ENCODE measurements around the gene TBXAS1. TPM values are rescaled to one million over a fixed set of nuclear protein-coding genes. Genes with fewer than 3 reads are reported as not detected.

Gene TBXAS1
- total RNA-seq, 3 donors from 2014 or later (not counting 1 experiment from before 2014, with no cell fraction given) = 72.7 to 110 (median 88.7) TPM

DNA sequence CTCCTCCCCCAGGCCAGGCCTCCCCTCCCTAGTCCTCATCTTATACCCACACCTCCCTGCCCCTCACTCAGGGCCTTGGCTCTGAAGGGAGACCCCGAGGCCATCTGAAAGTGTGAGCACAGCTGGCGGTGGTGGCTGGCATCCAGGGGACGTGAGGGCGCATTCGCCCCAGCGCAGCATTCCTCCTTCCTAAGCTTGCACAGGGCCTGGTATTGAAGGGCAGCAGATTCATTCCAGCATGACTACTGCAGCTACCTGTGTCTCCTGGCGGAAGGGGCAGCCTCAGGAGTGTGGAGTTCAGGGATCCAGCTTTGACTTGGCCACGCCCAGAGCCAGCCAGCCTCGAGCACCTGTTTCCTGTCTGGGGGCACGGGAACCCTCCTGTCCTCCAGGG, 161.1 kb downstream of the TBXAS1 start:
- H3K36me3 Mint-ChIP-seq = no peaks in the 10 kb centered on the region
- Histone ChIP-seq H3K4me3 (ENCODE audit: low read length) (no peak overlapping the region), H3K36me3 (ENCODE audit: control insufficient read depth, insufficient read depth, low read length) (no peaks in the 10 kb centered on the region), H3K27me3 (ENCODE audit: control insufficient read depth, insufficient read depth, low read length) (no peaks in the 10 kb centered on the region), H3K27ac (ENCODE audit: low read length) (no peak overlapping the region), H3K4me1 (ENCODE audit: control insufficient read depth, insufficient read depth, low read length) (no peaks in the 10 kb centered on the region), H3K9me3 (ENCODE audit: control insufficient read depth, insufficient read depth, low read length) (no peaks in the 10 kb centered on the region)
- no peak for DNase-seq
- no peak for ATAC-seq
- TF ChIP-seq, protein P1, sequence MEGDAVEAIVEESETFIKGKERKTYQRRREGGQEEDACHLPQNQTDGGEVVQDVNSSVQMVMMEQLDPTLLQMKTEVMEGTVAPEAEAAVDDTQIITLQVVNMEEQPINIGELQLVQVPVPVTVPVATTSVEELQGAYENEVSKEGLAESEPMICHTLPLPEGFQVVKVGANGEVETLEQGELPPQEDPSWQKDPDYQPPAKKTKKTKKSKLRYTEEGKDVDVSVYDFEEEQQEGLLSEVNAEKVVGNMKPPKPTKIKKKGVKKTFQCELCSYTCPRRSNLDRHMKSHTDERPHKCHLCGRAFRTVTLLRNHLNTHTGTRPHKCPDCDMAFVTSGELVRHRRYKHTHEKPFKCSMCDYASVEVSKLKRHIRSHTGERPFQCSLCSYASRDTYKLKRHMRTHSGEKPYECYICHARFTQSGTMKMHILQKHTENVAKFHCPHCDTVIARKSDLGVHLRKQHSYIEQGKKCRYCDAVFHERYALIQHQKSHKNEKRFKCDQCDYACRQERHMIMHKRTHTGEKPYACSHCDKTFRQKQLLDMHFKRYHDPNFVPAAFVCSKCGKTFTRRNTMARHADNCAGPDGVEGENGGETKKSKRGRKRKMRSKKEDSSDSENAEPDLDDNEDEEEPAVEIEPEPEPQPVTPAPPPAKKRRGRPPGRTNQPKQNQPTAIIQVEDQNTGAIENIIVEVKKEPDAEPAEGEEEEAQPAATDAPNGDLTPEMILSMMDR (IDR thresholded peaks at IDR 0.05) = no peak
- intact Hi-C loops (cut with micrococcal nuclease) = no loop called here
- H3K27ac Mint-ChIP-seq = peak overlapping the region in 1 of 2 donors; percentile 67
- no peaks in the 10 kb centered on the region for H3K9me3 Mint-ChIP-seq
- H3K27me3 Mint-ChIP-seq (ENCODE audit: low read depth in 2 of 2) = no peaks in the 10 kb centered on the region
- peaks cover 0 to 14% of the 10 kb centered on the region in 2 donors for H3K4me1 Mint-ChIP-seq
- 82% methylated on average over 10 of the region's 10 CpGs for WGBS (ENCODE audit: insufficient coverage)
- H3K4me3 Mint-ChIP-seq = no peak overlapping the region

DNA sequence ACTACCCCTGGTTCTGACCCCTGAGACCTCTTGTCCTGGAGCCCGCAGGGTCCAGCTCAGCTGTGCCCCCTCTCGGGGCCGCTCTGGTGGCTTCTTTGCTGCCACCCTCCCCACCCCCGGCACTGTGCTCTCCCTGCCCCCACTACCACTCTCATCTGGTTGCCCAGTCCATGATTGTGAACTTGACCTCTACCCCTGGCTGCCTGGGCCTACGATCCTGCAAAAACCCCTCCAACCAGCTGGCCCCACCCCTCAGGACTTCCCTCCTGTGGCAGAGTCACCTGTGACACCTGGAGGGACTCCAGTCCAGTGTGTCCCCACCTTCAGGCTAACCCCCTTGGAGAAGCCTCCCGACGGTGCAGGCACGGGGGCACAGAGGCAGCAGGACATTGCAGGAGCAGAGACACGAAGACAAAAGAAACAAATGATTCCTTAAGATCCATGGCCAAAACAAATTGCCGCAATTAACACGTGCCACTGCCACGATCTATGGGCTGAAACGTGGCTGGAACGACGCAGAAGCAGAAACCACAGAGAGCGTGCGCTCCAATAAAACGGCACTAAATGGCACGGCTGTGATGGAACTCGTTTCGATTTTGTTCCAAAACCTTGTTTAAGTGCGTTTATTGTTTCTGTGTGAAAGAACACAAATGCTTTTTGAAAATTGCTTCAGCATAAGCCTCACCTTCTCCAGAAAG, 161.7 kb downstream of the TBXAS1 start:
- DNase-seq = no peak
- Histone ChIP-seq H3K36me3 (ENCODE audit: control insufficient read depth, insufficient read depth, low read length) (no peaks in the 10 kb centered on the region), H3K27me3 (ENCODE audit: control insufficient read depth, insufficient read depth, low read length) (no peaks in the 10 kb centered on the region), H3K27ac (ENCODE audit: low read length) (no peak overlapping the region), H3K4me3 (ENCODE audit: low read length) (no peak overlapping the region), H3K9me3 (ENCODE audit: control insufficient read depth, insufficient read depth, low read length) (no peaks in the 10 kb centered on the region), H3K4me1 (ENCODE audit: control insufficient read depth, insufficient read depth, low read length) (no peaks in the 10 kb centered on the region)
- Mint-ChIP-seq H3K27me3 (ENCODE audit: low read depth in 2 of 2) (no peaks in the 10 kb centered on the region), H3K36me3 (no peaks in the 10 kb centered on the region), H3K27ac (peak overlapping the region in 1 of 2 donors; percentile 67), H3K4me1 (peaks cover 0 to 14% of the 10 kb centered on the region in 2 donors), H3K9me3 (no peaks in the 10 kb centered on the region), H3K4me3 (no peak overlapping the region)
- TF ChIP-seq, protein P1 (IDR thresholded peaks at IDR 0.05) = no peak
- intact Hi-C loops (cut with micrococcal nuclease) = no loop called here
- 91% methylated on average over 22 of the region's 22 CpGs for WGBS (ENCODE audit: insufficient coverage)
- ATAC-seq = no peak

DNA sequence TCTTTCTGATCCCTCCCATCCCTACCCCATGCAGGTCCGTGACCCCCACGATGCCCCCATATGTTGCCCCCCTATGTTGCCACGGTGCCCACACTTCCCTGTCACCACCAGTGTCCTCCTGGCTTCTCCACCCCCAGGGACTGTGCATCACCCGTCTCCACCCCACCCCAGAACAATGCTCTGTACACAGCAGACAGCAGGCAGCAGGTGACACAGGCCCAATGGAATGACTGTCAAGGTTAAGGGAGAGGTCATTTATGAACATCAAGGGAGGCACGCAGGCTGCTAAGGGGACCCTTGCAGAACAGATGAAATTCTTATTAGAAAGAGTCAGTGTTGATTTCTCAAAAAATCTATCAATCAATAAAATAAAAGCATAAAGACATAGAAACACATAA, 162.2 kb downstream of the TBXAS1 start:
- TF ChIP-seq, protein P1 (IDR thresholded peaks at IDR 0.05) = no peak
- Histone ChIP-seq H3K9me3 (ENCODE audit: control insufficient read depth, insufficient read depth, low read length) (no peaks in the 10 kb centered on the region), H3K27ac (ENCODE audit: low read length) (no peak overlapping the region), H3K27me3 (ENCODE audit: control insufficient read depth, insufficient read depth, low read length) (no peaks in the 10 kb centered on the region), H3K4me1 (ENCODE audit: control insufficient read depth, insufficient read depth, low read length) (no peaks in the 10 kb centered on the region), H3K4me3 (ENCODE audit: low read length) (no peak overlapping the region), H3K36me3 (ENCODE audit: control insufficient read depth, insufficient read depth, low read length) (no peaks in the 10 kb centered on the region)
- no peak for ATAC-seq
- no peaks in the 10 kb centered on the region for H3K9me3 Mint-ChIP-seq
- no peaks in the 10 kb centered on the region for H3K36me3 Mint-ChIP-seq
- H3K27me3 Mint-ChIP-seq (ENCODE audit: low read depth in 2 of 2) = no peaks in the 10 kb centered on the region
- intact Hi-C loops (cut with micrococcal nuclease) = no loop called here
- H3K27ac Mint-ChIP-seq = peak overlapping the region in 1 of 2 donors; percentile 16
- WGBS (ENCODE audit: insufficient coverage) = 85% methylated on average over 4 of the region's 5 CpGs
- H3K4me1 Mint-ChIP-seq = peaks cover 0 to 14% of the 10 kb centered on the region in 2 donors
- no peak overlapping the region for H3K4me3 Mint-ChIP-seq
- no peak for DNase-seq

DNA sequence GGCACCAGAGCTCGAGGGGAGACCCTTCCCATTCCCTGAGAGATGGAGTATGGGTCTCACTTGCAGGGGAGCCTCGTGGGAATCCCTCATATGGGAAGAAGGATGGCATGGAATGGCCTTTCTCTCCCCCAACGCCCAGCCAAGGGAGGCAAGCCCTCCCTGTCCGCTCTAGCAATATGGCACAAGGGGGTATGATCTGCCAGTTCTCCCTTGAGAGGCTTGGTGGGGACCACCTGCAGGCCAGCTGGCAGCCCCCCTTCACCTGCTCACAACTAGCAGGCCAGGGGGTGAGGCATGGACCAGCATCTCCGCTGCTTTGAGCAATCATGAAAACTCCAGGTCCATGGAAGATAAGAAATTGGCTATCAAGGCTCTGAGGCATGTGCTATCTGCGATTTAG, 162.8 kb downstream of the TBXAS1 start:
- no peaks in the 10 kb centered on the region for H3K36me3 ChIP-seq (ENCODE audit: control insufficient read depth, insufficient read depth, low read length)
- no peaks in the 10 kb centered on the region for H3K4me1 ChIP-seq (ENCODE audit: control insufficient read depth, insufficient read depth, low read length)
- Mint-ChIP-seq H3K27me3 (ENCODE audit: low read depth in 2 of 2) (no peaks in the 10 kb centered on the region), H3K9me3 (no peaks in the 10 kb centered on the region), H3K4me1 (peaks cover 0 to 14% of the 10 kb centered on the region in 2 donors), H3K36me3 (no peaks in the 10 kb centered on the region), H3K4me3 (no peak overlapping the region), H3K27ac (peak overlapping the region in 1 of 2 donors; percentile 16)
- no peak overlapping the region for H3K27ac ChIP-seq (ENCODE audit: low read length)
- DNase-seq (no peak), ATAC-seq (no peak)
- TF ChIP-seq, protein P1 (IDR thresholded peaks at IDR 0.05) = no peak
- H3K27me3 ChIP-seq (ENCODE audit: control insufficient read depth, insufficient read depth, low read length) = no peaks in the 10 kb centered on the region
- intact Hi-C loops (cut with micrococcal nuclease) = no loop called here
- no peak overlapping the region for H3K4me3 ChIP-seq (ENCODE audit: low read length)
- H3K9me3 ChIP-seq (ENCODE audit: control insufficient read depth, insufficient read depth, low read length) = no peaks in the 10 kb centered on the region
- WGBS (ENCODE audit: insufficient coverage) = 94% methylated on average over 6 of the region's 6 CpGs

All from natural killer cell (primary cell).